ENCODE data around the gene ADIG.

DNA sequence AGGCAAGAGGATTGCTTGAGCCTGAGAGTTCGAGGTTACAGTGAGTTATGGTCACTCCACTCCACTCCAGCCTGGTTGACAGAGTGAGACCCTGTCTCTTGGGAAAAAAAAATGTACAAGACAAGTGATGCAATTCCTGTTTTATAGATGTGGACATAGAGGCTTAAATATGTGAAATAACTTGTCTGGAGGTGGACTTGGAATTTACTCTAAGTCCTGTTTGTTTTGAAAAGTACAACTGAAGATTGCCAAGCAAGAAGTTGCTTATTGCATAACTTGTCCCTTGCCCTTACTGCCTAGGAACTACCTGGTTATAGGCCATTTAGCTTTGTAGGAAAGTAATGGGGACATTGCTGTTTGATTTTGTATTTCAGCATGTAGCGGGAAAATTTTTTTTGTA, 26.0 kb upstream of the ADIG start:
- no peak for TF ChIP-seq POLR2A (IDR thresholded peaks at IDR 0.05)
- TF ChIP-seq, protein P1, sequence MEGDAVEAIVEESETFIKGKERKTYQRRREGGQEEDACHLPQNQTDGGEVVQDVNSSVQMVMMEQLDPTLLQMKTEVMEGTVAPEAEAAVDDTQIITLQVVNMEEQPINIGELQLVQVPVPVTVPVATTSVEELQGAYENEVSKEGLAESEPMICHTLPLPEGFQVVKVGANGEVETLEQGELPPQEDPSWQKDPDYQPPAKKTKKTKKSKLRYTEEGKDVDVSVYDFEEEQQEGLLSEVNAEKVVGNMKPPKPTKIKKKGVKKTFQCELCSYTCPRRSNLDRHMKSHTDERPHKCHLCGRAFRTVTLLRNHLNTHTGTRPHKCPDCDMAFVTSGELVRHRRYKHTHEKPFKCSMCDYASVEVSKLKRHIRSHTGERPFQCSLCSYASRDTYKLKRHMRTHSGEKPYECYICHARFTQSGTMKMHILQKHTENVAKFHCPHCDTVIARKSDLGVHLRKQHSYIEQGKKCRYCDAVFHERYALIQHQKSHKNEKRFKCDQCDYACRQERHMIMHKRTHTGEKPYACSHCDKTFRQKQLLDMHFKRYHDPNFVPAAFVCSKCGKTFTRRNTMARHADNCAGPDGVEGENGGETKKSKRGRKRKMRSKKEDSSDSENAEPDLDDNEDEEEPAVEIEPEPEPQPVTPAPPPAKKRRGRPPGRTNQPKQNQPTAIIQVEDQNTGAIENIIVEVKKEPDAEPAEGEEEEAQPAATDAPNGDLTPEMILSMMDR (IDR thresholded peaks at IDR 0.05 in 8 of 11, conservative IDR thresholded peaks at IDR 0.05 in 3 of 11), result no peak

Data from spleen (tissue), 7 donors.